Activated CD4-positive, alpha-beta T cell treated with anti-CD3 and anti-CD28 coated beads, Interleukin-2, amount 10 ng/mL, durations not matched to agents 7 days and 5 days (primary cell): Measurements from ENCODE around the gene HDAC4. TPM values are rescaled to one million over a fixed set of nuclear protein-coding genes. Genes with fewer than 3 reads are reported as not detected.

ENCODE experiments used
- CTCF ChIA-PET: fragments of 350-600 bp; sonication (Branson Sonifier 250); formaldehyde crosslinking; loops from one replicate; lab custom pipeline; 2021; ENCODE audit warnings: antibody characterized with exemption; lab: Charles Lee
- POLR2A ChIA-PET: fragments of 350-600 bp; sonication (Branson Sonifier 250); formaldehyde crosslinking; loops from one replicate; lab custom pipeline; 2021; ENCODE audit warnings: antibody characterized with exemption; lab: Charles Lee
- DNase-seq: peaks from one replicate; pipeline ENCODE4 v3.0.0-alpha.2; 2020
- H3K27ac Mint-ChIP-seq: one replicate; pipeline ENCODE4 v1.8.0; 2021; ENCODE audit warnings: mild to moderate bottlenecking, moderate library complexity, mixed read lengths
- H3K27me3 Mint-ChIP-seq: one replicate; pipeline ENCODE4 v1.8.0; 2021; ENCODE audit warnings: mixed read lengths
- H3K36me3 Mint-ChIP-seq: one replicate; pipeline ENCODE4 v1.8.0; 2021; ENCODE audit warnings: low read depth, mixed read lengths
- H3K4me1 Mint-ChIP-seq: one replicate; pipeline ENCODE4 v1.8.0; 2021; ENCODE audit warnings: mixed read lengths
- H3K4me3 Mint-ChIP-seq: one replicate; pipeline ENCODE4 v1.8.0; 2021; ENCODE audit warnings: mild to moderate bottlenecking, moderate library complexity, mixed read lengths
- H3K9me3 Mint-ChIP-seq: one replicate; pipeline ENCODE4 v1.8.0; 2021; ENCODE audit warnings: mixed read lengths
- total RNA-seq, 2 experiments: library from RNA; stranded (reverse); gene quantifications; one replicate each; pipeline ENCODE4 v1.2.3, GENCODE V29; 2021

Gene HDAC4
- total RNA-seq, 2 experiments from 2014 or later: 57.1 to 68.4 TPM

DNA sequence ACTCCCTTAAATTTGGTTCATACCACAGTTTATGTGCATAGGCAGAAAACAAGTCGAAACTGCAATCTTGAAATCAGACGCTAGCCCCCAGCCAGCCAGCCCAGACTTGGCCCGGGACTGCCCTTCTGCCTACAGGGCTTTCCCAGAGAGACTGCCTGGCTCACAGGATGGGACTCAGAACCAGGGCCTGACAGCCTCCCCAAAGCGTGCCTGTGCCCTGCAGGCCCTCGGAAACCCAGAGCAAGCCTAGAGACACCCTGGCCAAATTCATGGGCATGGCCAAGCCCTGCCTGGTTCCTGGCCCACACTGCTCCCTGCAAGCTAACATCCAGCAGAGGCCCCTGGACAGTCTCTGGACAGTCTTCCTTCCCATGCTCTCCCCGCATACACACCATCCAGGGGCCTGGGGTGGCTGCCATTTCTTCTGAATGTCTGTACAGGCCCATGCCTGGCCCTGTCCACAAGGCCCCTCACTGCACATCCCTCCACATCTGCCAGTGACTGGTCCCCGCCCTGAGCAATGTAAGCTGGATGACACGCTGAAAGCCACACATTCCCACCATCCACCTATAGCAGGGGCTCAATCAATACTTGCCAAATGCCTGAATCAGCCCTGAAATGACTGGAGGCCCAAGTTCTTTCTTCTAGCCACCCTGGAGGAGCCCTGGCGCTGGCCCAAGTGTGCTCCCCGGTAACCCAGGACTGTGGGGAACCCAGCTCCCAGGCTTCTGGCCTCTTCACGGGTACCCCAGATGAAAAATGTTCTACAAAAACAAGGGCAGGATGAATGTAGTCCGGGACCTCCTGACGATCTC, 73.1 kb downstream of the HDAC4 start:
- no peak for DNase-seq
- H3K27me3 Mint-ChIP-seq: no peaks in the 10 kb centered on the region
- no peaks in the 10 kb centered on the region for H3K9me3 Mint-ChIP-seq
- peak overlapping the region; percentile 50 for H3K4me3 Mint-ChIP-seq
- peak overlapping the region; percentile 86 for H3K27ac Mint-ChIP-seq
- ChIA-PET CTCF (interaction anchor here (1.1 to 2.8 kb wide), 4 partner anchors 11 to 53 kb away, joined by 3 to 10 read pairs (median 6); no protein-coding TSS in a partner anchor), POLR2A (no interaction called here)
- peaks cover 26% of the 10 kb centered on the region for H3K36me3 Mint-ChIP-seq
- H3K4me1 Mint-ChIP-seq: peaks cover 84% of the 10 kb centered on the region

DNA sequence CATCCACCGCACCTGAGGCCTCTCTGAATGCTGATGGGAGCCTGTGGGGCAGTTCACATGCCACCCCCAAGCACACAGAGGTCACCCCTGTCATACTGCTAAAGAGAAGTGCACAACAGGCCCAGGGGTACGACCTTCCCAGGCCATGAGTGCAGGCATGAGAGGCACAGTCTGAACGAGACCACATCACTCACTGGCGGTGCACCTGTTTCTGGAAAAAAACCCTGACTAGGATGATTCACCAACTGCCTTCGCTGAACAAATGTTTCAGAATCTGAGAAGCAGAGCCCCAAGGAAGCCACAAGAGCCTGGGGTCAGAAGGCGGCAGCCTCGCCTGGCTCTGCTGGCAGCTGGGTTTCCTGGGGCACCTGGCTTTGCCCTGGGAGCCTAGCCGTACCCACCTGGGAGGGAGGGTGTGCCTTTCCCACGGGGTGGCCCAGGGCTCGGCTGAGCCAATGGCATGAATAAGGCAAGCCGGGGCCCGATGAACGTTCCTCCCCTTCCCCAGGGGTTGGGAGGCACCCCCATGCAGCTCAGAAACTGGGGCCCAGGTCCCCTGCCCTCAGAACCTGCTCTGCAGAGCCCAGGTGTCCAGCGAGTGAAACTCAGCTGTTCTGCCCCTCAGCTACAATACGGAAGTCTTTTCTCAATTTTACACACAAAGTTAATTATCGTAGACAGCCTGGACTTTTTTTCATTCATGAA, 73.8 kb downstream of the HDAC4 start:
- Mint-ChIP-seq H3K4me1 (peaks cover 90% of the 10 kb centered on the region), H3K36me3 (peaks cover 24% of the 10 kb centered on the region), H3K27ac (peak overlapping the region; percentile 86), H3K27me3 (no peaks in the 10 kb centered on the region), H3K9me3 (no peaks in the 10 kb centered on the region), H3K4me3 (peak overlapping the region; percentile 50)
- ChIA-PET CTCF (interaction anchor here (1.1 to 2.8 kb wide), 4 partner anchors 12 to 54 kb away, joined by 3 to 10 read pairs (median 6); no protein-coding TSS in a partner anchor), POLR2A (interaction anchor here (0.7 kb wide), 1 partner anchor 8 kb away, joined by 3 read pairs; no protein-coding TSS in a partner anchor)
- DNase-seq: peak; percentile 85

DNA sequence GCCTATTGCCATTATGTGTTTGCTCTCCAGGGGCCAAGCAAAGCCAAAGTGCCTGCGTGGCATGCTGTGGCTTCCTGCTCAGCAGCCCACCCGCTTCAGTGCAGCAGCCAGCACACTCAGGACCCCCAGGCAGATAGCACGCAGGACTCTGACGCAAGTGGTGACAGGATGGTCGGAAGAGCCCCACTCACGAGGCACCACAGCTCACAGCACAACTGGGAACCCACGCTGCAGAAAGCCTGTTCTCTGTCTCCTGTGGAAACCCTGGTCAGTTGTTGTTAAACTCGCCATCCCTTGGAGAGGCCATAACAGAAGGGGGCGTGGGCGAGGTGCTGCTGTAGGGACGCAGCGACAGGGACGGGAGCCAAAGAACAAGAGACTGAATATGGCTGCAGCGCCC, 76.4 kb downstream of the HDAC4 start:
- Mint-ChIP-seq H3K27me3 (no peaks in the 10 kb centered on the region), H3K36me3 (peaks cover 27% of the 10 kb centered on the region), H3K27ac (peak overlapping the region; percentile 39), H3K4me1 (peaks cover 88% of the 10 kb centered on the region), H3K9me3 (peaks cover 3% of the 10 kb centered on the region), H3K4me3 (no peak overlapping the region)
- ChIA-PET CTCF (interaction anchor here (1.2 kb wide), 1 partner anchor 45 kb away, joined by 3 read pairs; no protein-coding TSS in a partner anchor), POLR2A (interaction anchor here (0.6 kb wide), 1 partner anchor 57 kb away, joined by 3 read pairs; no protein-coding TSS in a partner anchor)
- no peak for DNase-seq

DNA sequence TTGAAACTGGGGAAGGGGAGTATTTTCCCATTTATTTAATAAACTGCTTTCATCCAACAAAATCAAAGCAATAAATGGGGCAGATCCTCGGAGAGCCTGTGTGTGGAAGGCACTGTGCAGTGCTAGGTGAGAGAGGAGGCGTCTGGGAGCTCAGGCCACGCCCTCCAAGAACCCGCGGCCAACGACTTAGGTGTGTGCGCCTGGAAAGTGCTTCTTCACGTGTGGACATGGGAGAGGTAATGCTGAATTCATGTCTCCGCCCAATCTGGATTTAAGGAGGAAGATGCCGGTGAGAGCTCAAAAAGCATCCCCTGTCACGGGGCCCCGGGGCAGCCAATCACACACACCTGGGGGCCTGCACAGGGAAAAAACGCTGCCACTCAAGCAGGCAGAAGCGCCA, 77.4 kb downstream of the HDAC4 start:
- ChIA-PET CTCF (interaction anchor here (1.0 to 1.3 kb wide), 3 partner anchors 14 to 46 kb away, joined by 3 read pairs; no protein-coding TSS in a partner anchor), POLR2A (no interaction called here)
- Mint-ChIP-seq H3K4me1 (peaks cover 89% of the 10 kb centered on the region), H3K9me3 (peaks cover 3% of the 10 kb centered on the region), H3K36me3 (peaks cover 27% of the 10 kb centered on the region), H3K27ac (peak overlapping the region; percentile 97), H3K27me3 (no peaks in the 10 kb centered on the region), H3K4me3 (no peak overlapping the region)
- no peak for DNase-seq

DNA sequence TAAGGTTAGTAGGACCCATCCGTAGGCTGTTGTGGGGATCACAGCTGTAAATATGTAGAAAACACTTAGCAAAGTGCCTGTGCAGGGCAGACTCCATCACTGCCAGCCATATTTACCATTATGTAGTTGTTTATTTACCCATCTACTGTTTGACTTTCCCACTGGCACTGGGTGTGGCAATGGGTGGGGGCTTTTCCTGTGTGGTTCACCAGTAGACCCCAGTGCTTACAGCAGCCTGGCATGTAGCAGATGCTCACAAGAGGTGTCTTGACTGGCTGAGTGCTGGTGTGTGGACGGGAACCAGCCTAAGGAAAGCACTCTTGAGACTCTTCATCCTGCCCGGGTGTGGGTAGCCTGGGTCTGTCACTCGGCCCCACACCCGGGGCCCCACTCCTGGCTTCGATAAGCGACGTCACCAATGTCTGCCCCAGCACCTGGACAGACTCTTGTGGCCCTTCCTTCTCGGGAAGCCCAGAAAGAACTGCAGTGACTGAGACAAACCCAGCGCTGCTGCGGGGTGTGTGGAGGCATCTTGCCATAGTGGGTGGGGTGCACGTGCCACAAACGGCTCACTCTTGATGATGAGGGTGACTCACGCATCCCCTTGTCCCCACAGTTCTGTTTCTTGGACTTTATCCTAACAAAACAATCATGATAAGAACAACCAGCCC, 78.3 kb downstream of the HDAC4 start:
- POLR2A ChIA-PET: no interaction called here
- Mint-ChIP-seq H3K9me3 (peaks cover 3% of the 10 kb centered on the region), H3K4me3 (peak overlapping the region; percentile 28)

DNA sequence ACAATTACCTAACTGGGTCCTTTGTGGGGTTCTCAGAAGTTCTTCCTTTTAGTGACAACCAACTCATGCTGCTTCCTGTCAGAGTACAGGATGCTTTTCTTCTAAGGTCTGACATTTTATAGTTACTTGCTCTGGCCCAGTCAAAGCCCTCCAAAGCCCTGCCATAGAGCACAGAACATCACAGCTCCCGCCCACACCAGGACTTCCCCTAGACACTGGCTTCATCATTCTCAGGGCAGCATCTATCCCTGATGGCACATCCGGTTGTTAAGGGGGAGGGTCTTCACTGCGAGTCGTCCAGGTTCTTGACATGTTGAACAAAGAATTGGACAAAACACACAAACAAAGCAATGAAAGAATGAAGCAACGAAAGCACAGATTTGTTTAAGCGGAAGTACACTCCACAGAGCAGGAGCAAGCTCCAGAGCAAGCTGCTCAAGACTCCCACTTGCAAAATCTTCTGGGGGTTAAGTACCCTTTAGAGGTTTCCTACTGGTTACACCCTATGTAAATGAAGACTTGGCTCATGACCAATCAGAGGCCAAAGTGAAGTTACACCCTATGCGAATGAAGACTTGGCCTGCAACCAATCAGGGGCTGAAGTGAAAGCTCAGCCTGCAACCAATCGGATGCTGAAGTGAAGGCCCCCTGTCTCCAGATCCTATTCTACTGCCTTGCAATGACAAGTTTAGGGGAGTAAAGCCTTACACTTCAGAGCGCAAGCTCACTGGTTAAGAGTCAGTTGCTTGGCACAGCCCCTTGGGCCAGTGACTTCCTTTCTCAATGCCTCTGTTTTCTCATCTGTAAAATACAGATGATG, 79.0 kb downstream of the HDAC4 start:
- Mint-ChIP-seq H3K27me3 (no peaks in the 10 kb centered on the region), H3K27ac (peak overlapping the region; percentile 97), H3K9me3 (peaks cover 3% of the 10 kb centered on the region), H3K4me1 (peaks cover 85% of the 10 kb centered on the region), H3K4me3 (peak overlapping the region; percentile 58), H3K36me3 (peaks cover 37% of the 10 kb centered on the region)
- ChIA-PET CTCF (interaction anchor here (0.8 to 2.1 kb wide), 7 partner anchors 10 to 33 kb away, joined by 3 to 6 read pairs (median 3); no protein-coding TSS in a partner anchor), POLR2A (interaction anchor here (1.1 kb wide), 1 partner anchor 59 kb away, joined by 4 read pairs; no protein-coding TSS in a partner anchor)
- DNase-seq: peak; percentile 68

More for the DNA sequence above, 78.3 kb downstream of the HDAC4 start:
- peak; percentile 49 for DNase-seq
- CTCF ChIA-PET: interaction anchor here (0.8 to 2.1 kb wide), 6 partner anchors 11 to 32 kb away, joined by 3 to 6 read pairs (median 3); no protein-coding TSS in a partner anchor
- H3K36me3 Mint-ChIP-seq: peaks cover 32% of the 10 kb centered on the region
- H3K27me3 Mint-ChIP-seq: no peaks in the 10 kb centered on the region
- peaks cover 87% of the 10 kb centered on the region for H3K4me1 Mint-ChIP-seq
- H3K27ac Mint-ChIP-seq: peak overlapping the region; percentile 97

DNA sequence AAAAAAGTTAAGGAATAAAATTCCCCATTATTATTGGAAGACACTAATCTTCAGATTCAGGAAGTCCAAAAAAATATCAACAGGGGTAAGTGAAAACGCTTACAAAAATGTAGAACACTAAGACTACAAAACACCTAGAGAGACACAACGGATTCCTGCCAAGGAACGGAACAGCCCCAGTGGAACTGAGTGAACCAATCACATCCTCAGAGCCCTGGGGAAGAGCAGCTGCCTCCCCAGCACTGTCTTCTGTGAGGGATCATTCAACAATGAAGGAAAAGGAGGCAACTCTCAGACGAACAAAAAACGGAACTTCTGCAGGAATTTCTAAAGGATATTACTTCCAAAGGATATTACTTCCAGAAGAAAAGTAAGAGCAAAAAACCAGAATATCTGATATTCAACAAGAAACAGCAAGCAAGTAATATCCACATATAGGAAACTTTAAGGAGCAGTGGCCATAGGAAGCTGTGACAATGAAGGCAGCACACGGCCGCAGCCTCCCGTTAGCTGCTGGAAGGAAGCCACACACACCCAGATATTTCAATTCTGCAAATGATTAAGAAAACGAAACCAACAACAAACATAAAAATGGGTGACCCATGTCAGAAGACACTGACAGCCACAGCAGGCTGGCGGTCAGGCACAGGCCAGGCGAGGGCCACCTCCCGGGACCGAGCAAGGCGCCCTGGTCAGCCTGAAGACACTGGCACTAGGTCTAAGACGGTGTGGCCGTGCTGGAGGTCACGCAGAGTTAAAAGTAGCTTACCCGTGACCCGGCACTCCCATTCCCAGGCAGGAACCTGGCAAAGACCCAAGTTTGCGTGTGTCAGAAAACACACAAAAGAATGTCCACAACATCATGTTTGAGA, 81.8 kb downstream of the HDAC4 start:
- H3K9me3 Mint-ChIP-seq: peaks cover 11% of the 10 kb centered on the region
- no peak for DNase-seq
- no peaks in the 10 kb centered on the region for H3K27me3 Mint-ChIP-seq
- CTCF ChIA-PET: interaction anchor here (0.7 to 1.0 kb wide), 2 partner anchors 9 to 16 kb away, joined by 3 to 4 read pairs; no protein-coding TSS in a partner anchor
- H3K4me1 Mint-ChIP-seq: peaks cover 74% of the 10 kb centered on the region
- POLR2A ChIA-PET: interaction anchor here (0.6 kb wide), 1 partner anchor 8 kb away, joined by 3 read pairs; no protein-coding TSS in a partner anchor
- H3K4me3 Mint-ChIP-seq: peak overlapping the region; percentile 69
- H3K27ac Mint-ChIP-seq: peak overlapping the region; percentile 92
- peaks cover 41% of the 10 kb centered on the region for H3K36me3 Mint-ChIP-seq

DNA sequence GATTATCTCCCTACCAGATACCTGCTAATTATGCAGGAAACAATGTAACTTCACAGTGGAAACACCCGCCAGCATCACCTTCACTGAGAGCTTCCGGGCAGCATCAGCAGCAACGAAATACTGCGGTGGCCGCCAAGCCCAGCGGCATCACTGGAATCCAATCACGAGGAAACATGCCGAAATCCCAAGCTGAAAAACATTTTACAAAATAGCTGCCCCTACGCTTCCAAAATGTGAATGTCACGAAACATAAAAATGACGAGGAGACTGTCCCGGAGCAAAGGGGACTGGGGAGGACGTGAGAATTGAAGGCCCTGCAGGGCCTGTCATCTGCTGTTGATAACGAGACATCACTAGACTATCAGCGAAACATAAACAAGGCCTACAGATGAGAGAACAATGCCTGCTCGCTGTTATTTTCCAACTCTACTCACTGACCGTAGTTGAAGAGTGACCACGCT, 82.6 kb downstream of the HDAC4 start:
- no peak for DNase-seq
- no peaks in the 10 kb centered on the region for H3K27me3 Mint-ChIP-seq
- POLR2A ChIA-PET: no interaction called here
- H3K36me3 Mint-ChIP-seq: peaks cover 33% of the 10 kb centered on the region
- H3K4me3 Mint-ChIP-seq: no peak overlapping the region
- peak overlapping the region; percentile 13 for H3K27ac Mint-ChIP-seq
- CTCF ChIA-PET: interaction anchor here (1.2 to 1.3 kb wide), 2 partner anchors 12 to 16 kb away, joined by 3 read pairs; no protein-coding TSS in a partner anchor
- peaks cover 11% of the 10 kb centered on the region for H3K9me3 Mint-ChIP-seq
- peaks cover 66% of the 10 kb centered on the region for H3K4me1 Mint-ChIP-seq

DNA sequence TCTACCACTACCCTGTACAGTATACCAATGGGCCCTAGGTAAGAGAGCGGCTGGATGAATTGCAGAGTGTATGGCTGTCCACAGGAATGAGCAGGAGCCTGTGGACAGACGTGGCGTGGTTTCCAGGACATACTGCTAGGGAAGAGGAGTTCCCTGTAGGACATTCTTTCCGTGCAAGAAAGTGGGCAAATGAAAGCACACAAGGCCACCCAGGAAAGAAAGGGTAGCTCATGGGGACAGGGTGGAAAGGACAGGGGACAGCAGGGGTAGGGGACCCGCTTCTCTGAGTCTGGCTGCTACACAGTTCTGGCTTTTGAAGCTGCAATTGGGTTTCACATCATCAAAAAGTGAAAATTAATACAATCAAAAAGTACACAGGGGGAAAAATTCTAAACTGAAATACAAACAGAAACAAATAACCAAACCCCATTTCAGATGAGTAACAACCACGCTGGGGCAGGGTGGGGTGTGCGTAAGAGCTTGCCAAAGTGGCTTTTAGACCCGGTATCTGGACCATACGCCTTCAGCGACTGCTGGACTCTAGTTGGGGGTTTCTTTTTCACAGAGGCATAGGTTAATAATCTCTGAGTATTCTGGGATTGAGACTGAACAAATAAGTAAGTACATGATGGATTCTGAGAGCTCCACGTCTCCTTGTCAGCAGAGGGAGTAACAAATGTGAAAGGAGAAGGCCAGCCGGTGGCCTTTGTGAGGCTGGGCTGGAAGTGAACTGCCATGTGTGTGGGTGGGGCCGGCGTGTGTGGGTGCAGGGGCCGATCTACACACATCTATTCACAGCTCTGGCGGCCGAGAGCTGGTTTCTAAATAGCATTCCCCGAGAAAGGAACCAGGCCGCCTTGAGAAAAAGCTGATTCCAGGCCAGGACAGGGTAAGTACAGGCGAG, 84.0 kb downstream of the HDAC4 start:
- Mint-ChIP-seq H3K9me3 (peaks cover 11% of the 10 kb centered on the region), H3K27ac (no peak overlapping the region), H3K36me3 (peaks cover 31% of the 10 kb centered on the region), H3K4me1 (peaks cover 52% of the 10 kb centered on the region), H3K27me3 (no peaks in the 10 kb centered on the region), H3K4me3 (no peak overlapping the region)
- no peak for DNase-seq
- POLR2A ChIA-PET: no interaction called here
- CTCF ChIA-PET: interaction anchor here (0.6 to 1.3 kb wide), 3 partner anchors 14 to 16 kb away, joined by 3 read pairs; no protein-coding TSS in a partner anchor

DNA sequence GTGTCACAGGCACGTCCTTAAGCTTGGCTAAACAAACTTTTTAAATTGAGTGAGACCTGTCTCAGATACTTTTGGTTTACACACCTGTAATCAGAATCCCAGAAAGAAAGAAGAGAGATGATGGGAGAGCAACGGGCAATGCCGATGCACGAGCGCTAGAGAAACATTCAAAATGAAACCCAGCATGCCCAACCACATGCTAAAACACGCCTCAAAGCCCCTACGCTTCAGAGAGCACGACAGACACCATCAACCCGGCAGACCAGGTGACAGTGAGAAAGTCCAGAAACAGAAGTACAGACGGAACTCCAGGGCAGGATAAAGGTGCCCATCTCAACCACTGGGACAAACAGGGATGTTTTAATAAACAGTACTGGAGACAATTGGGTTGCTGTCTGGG, 85.5 kb downstream of the HDAC4 start:
- no peak overlapping the region for H3K27ac Mint-ChIP-seq

More for the DNA sequence above, 85.5 kb downstream of the HDAC4 start:
- H3K4me1 Mint-ChIP-seq: peaks cover 39% of the 10 kb centered on the region
- peaks cover 8% of the 10 kb centered on the region for H3K9me3 Mint-ChIP-seq
- no peak overlapping the region for H3K4me3 Mint-ChIP-seq
- H3K36me3 Mint-ChIP-seq: peaks cover 27% of the 10 kb centered on the region
- H3K27me3 Mint-ChIP-seq: no peaks in the 10 kb centered on the region
- POLR2A ChIA-PET: no interaction called here
- DNase-seq: no peak
- CTCF ChIA-PET: interaction anchor here (1.0 to 1.6 kb wide), 4 partner anchors 11 to 40 kb away, joined by 3 to 5 read pairs (median 4); no protein-coding TSS in a partner anchor
